Heart left ventricle (tissue), 13 donors: ENCODE results near the gene FKBP1A.

Experiments used
- POLR2A ChIP-seq, 2 donors: fragments of 450-650 bp; IDR thresholded peaks; one replicate each; pipeline ENCODE4 v1.6.1; 2017; ENCODE audit warnings: antibody characterized with exemption in 2 of 2, mild to moderate bottlenecking in 2 of 2, moderate library complexity in 2 of 2
- TF ChIP-seq, protein P1 (sequence below), 12 donors: fragments of 200-600 bp; sonication (generic) in 4 of 12; IDR thresholded peaks; one replicate each; pipeline versions ENCODE4 v1.5.0 to v1.8.0; 2018 to 2022; ENCODE audit warnings: antibody characterized with exemption in 12 of 12, mild to moderate bottlenecking in 5 of 12
- donor health status: ischemic (EF 13 %, LVEDD 7.1; RV severe dilation, severe dysfunction).
- donor health status: DM: no; HTN: yes; CAD: no.
- donor health status: DM: no; HTN: no; CAD: no.
- donor health status: ischemic (EF 25% LVEDD 6.9; RV normal size, moderate dysfunction).
- donor health status: ischemic (EF 25% LVEDD 5.7; RV mildly dilated, moderate dysfunction).
- donor health status: ischemic (EF 35%, LVEDD 5.7; RV mildly dilated, moderate dysfunction).
- donor health status: nonischemic (EF 11% LVEDD 7.7; RV severe dilation, severe dysfunction).
- donor health status: DM: yes; HTN: yes; CAD: no.
- donor health status: PGD.
- donor health status: ischemic (EF 29% LVEDD 5.4; RV normal size, mild dysfunction).
- donor health status: nonischemic (EF 23%, LVEDD 6.1; RV moderate dilation, normal function).

DNA sequence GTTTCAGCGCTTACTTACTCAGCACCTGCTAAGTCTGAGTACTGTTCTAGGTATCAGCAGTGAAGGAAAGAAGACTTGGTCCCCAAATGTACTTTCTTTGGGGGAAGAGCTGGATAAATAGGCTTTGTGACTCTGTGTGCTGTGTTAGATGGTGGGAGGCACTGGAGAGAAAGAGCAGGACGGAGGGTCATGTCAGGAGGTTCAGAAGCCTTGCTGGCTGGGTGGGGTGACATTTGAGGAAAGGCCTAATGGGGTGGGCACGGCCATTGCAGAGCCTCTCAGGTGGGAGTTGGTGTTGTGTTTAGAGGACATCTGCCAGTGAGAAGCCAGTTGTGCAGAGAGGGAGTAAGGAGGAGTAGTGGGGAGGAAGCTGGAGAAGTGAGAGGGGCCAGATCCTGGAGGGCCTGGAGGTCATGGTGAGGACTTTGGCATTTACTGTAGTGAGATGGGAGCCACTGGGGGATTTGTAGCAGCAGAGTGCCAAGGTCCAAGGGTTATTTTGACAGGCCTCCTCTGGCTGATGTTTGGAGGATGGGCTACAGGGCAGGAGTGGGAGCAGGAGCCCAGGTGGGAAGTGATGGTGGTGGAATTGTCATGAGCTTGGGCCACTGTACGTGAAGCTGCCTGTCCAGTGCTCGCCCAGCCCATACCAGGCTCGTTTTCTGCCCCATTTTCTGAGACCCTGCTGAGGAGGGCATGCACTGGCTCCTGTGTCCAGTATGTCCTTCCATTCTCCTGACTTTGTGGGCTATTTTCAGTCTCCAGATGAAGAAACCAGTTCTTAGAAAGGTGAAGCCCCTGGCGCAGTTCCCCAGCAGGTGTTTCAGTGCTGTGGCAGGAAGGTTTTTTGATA, 64.8 kb downstream of the FKBP1A start:
- no peak for TF ChIP-seq POLR2A (IDR thresholded peaks at IDR 0.05)
- TF ChIP-seq, protein P1, sequence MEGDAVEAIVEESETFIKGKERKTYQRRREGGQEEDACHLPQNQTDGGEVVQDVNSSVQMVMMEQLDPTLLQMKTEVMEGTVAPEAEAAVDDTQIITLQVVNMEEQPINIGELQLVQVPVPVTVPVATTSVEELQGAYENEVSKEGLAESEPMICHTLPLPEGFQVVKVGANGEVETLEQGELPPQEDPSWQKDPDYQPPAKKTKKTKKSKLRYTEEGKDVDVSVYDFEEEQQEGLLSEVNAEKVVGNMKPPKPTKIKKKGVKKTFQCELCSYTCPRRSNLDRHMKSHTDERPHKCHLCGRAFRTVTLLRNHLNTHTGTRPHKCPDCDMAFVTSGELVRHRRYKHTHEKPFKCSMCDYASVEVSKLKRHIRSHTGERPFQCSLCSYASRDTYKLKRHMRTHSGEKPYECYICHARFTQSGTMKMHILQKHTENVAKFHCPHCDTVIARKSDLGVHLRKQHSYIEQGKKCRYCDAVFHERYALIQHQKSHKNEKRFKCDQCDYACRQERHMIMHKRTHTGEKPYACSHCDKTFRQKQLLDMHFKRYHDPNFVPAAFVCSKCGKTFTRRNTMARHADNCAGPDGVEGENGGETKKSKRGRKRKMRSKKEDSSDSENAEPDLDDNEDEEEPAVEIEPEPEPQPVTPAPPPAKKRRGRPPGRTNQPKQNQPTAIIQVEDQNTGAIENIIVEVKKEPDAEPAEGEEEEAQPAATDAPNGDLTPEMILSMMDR (IDR thresholded peaks at IDR 0.05) = no peak
